GM23338 (cell line): Measurements from ENCODE around the gene PDK4.

Experiments
- CREB1 ChIP-seq: fragments of 250-450 bp; sonication (Bioruptor Pico); IDR thresholded peaks from 2 replicates; pipeline ENCODE4 v1.5.0; 2020; ENCODE audit warnings: low read depth, mild to moderate bottlenecking, moderate library complexity
- EZH2 ChIP-seq: fragments of 200-600 bp; sonication (generic); IDR thresholded peaks from one replicate; pipeline ENCODE4 v1.8.0; 2017; ENCODE audit warnings: antibody characterized with exemption, mild to moderate bottlenecking, low read depth; ENCODE audit not compliant: unreplicated experiment
- EZH2phosphoT487 ChIP-seq: fragments of 200-600 bp; sonication (generic); IDR thresholded peaks from one replicate; pipeline ENCODE4 v1.8.1; 2018; ENCODE audit warnings: antibody characterized with exemption; ENCODE audit not compliant: unreplicated experiment
- JUNB ChIP-seq: IDR thresholded peaks from one replicate; pipeline ENCODE4 v1.6.1; 2016; ENCODE audit warnings: antibody characterized with exemption; ENCODE audit not compliant: unreplicated experiment
- NANOG ChIP-seq: IDR thresholded peaks from 2 replicates; pipeline ENCODE4 v1.6.1; 2016; ENCODE audit warnings: antibody characterized with exemption, borderline replicate concordance
- POLR2AphosphoS5 ChIP-seq: IDR thresholded peaks from 2 replicates; pipeline ENCODE4 v1.6.1; 2016; ENCODE audit warnings: antibody characterized with exemption, low read depth
- REST ChIP-seq: IDR thresholded peaks from one replicate; pipeline ENCODE4 v1.6.1; 2018; ENCODE audit warnings: antibody characterized with exemption; ENCODE audit not compliant: unreplicated experiment
- STAT1 ChIP-seq: IDR thresholded peaks from one replicate; pipeline ENCODE4 v1.6.1; 2016; ENCODE audit warnings: antibody characterized with exemption; ENCODE audit not compliant: unreplicated experiment
- ZNF114 ChIP-seq: fragments of 250-450 bp; sonication (Bioruptor Pico); IDR thresholded peaks from 2 replicates; pipeline ENCODE4 v1.5.0; 2020; ENCODE audit warnings: mild to moderate bottlenecking, moderate library complexity
- ZNF331 ChIP-seq: fragments of 250-450 bp; sonication (Bioruptor Pico); IDR thresholded peaks from 2 replicates; pipeline ENCODE4 v1.5.0; 2020; ENCODE audit warnings: low read depth, mild to moderate bottlenecking, moderate library complexity
- ZNF462 ChIP-seq: fragments of 250-450 bp; sonication (Bioruptor Pico); IDR thresholded peaks from 2 replicates; pipeline ENCODE4 v1.5.0; 2020; ENCODE audit warnings: mild to moderate bottlenecking, moderate library complexity
- TF ChIP-seq, protein P1 (sequence below), 2 experiments: fragments of 200-600 bp in 1 of 2; sonication (generic) in 1 of 2; conservative IDR thresholded peaks; 2 replicates each; pipeline versions ENCODE4 v1.5.1 to v1.6.1; 2016 to 2017; ENCODE audit warnings: antibody characterized with exemption in 2 of 2, low read depth in 2 of 2, mild to moderate bottlenecking in 2 of 2, moderate library complexity in 1 of 2
- TF ChIP-seq, protein P2 (sequence below): IDR thresholded peaks from 2 replicates; pipeline ENCODE4 v1.6.1; 2016; ENCODE audit warnings: antibody characterized with exemption

DNA sequence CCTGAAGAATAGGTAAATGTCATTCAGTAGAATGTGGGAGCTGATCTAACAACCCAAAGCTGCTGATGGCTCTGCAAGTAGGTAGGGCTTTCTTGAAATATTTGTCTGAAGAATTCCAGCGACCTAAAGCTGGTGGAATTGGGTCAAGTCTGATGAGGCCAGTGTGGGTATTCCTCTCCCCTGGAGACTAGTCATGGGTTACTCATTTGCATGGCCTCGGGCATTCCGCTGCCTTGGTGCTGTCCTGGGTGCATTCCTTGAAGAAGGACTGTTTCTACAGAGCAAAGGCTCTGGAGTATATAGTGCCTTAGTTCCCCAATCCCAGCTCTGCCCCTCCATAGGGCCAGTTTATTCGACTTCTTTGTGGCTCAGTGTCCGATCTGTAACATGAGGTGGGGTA is 19.2 kb downstream of the PDK4 start:
- TF ChIP-seq, protein P1, sequence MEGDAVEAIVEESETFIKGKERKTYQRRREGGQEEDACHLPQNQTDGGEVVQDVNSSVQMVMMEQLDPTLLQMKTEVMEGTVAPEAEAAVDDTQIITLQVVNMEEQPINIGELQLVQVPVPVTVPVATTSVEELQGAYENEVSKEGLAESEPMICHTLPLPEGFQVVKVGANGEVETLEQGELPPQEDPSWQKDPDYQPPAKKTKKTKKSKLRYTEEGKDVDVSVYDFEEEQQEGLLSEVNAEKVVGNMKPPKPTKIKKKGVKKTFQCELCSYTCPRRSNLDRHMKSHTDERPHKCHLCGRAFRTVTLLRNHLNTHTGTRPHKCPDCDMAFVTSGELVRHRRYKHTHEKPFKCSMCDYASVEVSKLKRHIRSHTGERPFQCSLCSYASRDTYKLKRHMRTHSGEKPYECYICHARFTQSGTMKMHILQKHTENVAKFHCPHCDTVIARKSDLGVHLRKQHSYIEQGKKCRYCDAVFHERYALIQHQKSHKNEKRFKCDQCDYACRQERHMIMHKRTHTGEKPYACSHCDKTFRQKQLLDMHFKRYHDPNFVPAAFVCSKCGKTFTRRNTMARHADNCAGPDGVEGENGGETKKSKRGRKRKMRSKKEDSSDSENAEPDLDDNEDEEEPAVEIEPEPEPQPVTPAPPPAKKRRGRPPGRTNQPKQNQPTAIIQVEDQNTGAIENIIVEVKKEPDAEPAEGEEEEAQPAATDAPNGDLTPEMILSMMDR (conservative IDR thresholded peaks at IDR 0.05; ENCODE audit: low read depth in 2 of 2): no peak
- TF ChIP-seq POLR2AphosphoS5 (no peak), REST (no peak), EZH2 (no peak), CREB1 (CRISPR knock-in tag) (no peak), JUNB (no peak), EZH2phosphoT487 (no peak), NANOG (no peak), ZNF462 (CRISPR knock-in tag) (no peak), STAT1 (no peak), ZNF331 (CRISPR knock-in tag) (no peak), ZNF114 (CRISPR knock-in tag) (no peak)
- TF ChIP-seq, protein P2, sequence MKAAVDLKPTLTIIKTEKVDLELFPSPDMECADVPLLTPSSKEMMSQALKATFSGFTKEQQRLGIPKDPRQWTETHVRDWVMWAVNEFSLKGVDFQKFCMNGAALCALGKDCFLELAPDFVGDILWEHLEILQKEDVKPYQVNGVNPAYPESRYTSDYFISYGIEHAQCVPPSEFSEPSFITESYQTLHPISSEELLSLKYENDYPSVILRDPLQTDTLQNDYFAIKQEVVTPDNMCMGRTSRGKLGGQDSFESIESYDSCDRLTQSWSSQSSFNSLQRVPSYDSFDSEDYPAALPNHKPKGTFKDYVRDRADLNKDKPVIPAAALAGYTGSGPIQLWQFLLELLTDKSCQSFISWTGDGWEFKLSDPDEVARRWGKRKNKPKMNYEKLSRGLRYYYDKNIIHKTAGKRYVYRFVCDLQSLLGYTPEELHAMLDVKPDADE: no peak
